Inflammatory macrophage treated with lipopolysaccharide for 1 hour (primary cell): ENCODE measurements around the gene SOX21.

ENCODE experiments used
- DNase-seq, 2 donors: peaks; one replicate each; pipeline ENCODE4 v3.0.0-alpha.2; 2020 to 2022

The SOX21 gene

GRCh38 chr13:94674609-94675348 lies 37.6 kb downstream of the SOX21 start:
- DNase-seq, result peak in 1 of 2 donors; percentile 70

- DNase-seq, result no peak
These were observed 38.5 kb downstream of the SOX21 start for GRCh38 chr13:94673851-94674250.

GRCh38 chr13:94672400-94672799 lies 39.9 kb downstream of the SOX21 start:
- no peak for DNase-seq

DNA sequence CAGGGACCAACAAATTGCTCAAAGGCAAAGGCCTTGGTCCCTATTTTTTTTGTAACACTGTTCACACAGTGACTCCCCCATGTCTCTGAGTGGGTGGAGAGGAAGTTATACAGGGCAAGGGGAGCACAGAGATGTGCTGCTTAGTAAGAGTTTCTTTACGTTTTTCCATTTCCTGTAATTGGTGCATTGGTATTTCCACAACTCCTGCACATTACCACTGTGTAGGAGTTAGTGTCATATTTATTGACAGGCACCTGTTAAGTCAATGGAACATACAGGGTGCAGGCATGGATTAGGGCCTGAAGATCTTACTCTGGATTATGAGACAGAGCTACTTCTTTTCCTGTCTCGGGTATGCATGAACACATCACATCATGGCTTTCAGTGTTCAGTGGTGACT lies 45.2 kb downstream of the SOX21 start:
- peak; percentile 14 to 38 for DNase-seq

DNA sequence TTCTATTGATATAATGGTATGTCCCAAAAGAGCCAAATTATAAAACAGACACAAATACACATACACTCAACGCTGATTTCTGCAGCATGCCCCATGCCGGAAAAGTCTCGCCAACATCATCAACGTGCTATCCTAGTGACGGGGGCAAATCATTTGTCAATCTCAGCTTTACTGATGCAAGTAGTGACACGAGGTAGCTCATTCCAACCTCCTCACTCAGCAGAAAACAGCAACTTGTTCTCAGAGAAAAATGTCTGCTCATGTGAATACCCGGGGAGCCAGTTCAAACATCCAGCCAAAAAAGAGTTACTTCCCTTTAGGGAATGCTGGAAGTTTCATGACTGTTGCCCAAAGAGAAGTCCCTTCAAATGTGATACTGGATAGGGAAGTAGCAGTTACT lies 46.3 kb downstream of the SOX21 start:
- DNase-seq, result no peak

DNA sequence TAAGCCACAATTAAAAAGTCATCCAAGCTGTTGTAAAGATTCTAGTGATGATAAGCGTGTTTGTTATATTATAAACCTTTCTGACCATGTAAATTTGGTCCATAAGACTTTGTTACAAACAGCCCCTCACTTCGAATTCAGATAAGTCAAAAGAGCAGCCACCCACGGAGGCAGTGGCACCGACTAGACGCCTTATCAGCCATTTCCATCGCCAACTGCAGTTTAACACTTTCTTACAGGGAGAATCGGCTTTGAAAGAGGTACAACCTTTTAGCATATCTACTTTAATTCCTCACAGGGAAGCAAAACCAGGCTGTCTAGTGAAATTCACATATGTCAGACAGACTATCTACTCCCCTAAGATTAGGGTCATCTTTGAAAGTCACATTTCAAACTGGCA lies 47.5 kb downstream of the SOX21 start:
- DNase-seq, result no peak

DNA sequence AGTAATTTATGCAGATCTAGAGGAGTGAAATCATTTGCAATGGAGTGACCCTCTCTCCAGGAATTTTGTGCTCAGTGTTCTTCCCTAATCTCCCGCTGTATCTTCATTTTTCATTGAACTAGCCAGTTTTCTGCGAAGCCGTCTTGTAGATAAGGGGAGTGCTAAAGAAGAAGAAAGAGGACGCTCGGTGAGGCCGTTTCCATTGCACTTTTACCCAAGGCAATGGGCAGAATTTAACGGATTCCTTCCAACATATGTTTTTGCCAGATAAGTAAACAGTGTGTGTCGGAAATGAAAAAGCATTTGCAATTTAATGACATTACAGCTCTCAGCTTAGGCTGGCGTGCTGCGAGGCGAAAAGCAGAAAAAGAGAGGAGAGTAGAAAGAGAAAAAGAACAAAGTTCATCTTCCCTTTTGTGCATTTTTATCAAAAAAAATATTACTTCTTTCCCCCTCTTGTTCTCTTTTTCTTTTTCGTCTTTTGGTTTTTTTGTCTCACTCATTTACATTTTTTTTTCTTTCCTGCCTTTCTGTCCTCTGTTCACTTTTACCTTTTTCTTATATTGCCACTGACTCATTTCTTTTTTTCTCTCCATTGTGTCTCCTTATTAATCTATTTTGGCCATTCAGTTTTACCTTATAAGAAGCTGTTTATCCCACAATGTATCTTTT lies 49.9 kb downstream of the SOX21 start:
- DNase-seq, result no peak

DNA sequence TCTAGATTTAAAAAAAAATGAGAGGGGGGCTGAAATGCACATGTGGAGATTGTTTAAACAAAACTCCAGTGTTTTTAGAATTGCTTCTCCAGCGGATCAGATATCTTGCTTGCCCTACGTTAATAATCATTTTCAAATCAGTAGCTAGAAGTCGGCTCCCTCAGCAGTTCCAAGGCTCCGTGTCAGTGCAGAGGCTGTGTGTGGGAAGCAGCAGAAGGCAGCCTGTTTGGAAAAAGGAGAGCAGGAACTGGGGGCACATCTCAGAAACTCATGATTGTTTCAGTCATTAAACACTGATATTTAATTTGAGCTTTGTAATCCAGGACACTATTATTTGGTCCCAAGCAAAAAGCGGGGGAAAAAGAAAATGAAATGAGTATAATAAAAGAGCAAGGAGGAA lies 50.9 kb downstream of the SOX21 start:
- no peak for DNase-seq

DNA sequence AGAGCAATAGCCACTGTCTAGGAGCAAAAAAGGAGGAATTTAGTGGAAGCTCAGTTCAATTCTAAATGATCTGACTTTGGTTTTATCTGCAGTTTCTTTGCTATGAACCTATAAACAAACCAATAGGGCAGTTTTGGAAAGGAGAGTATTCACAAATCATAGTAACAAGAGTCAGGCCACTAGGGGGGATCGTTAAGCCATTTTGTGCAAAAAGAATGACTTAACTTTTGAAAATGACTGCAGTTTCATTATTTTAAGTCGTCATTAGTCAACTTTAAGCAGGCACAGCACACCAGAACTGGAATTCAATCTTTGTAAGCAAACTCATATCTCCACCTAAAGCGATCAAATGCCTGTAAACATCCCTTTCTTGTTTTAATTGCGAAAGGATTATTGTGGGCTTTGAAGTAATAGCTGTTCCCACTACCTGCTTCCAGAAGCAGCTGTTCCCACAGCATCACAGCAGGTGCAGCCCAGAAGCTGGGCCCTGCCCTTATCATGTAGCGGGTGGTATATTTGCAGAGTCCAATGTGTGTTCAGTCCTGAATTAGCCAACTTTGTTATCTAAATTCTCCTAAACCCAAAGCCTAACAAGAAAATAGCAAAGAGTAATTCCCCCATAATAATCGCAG lies 51.5 kb downstream of the SOX21 start:
- no peak for DNase-seq
